MM.1S (cell line): ENCODE results near the gene CMIP.

Experiments used
- EZH2 ChIP-seq: fragments of 300-600 bp; sonication (generic); optimal IDR thresholded peaks from 2 replicates; pipeline ENCODE3; 2017; ENCODE audit warnings: low read depth, mild to moderate bottlenecking, antibody characterized with exemption, low read length, mixed read lengths
- TF ChIP-seq, protein P1 (sequence below): fragments of 300-600 bp; sonication (generic); IDR thresholded peaks from 2 replicates; pipeline ENCODE4 v1.5.1; 2016; ENCODE audit warnings: antibody characterized with exemption, low read length, mixed read lengths

DNA sequence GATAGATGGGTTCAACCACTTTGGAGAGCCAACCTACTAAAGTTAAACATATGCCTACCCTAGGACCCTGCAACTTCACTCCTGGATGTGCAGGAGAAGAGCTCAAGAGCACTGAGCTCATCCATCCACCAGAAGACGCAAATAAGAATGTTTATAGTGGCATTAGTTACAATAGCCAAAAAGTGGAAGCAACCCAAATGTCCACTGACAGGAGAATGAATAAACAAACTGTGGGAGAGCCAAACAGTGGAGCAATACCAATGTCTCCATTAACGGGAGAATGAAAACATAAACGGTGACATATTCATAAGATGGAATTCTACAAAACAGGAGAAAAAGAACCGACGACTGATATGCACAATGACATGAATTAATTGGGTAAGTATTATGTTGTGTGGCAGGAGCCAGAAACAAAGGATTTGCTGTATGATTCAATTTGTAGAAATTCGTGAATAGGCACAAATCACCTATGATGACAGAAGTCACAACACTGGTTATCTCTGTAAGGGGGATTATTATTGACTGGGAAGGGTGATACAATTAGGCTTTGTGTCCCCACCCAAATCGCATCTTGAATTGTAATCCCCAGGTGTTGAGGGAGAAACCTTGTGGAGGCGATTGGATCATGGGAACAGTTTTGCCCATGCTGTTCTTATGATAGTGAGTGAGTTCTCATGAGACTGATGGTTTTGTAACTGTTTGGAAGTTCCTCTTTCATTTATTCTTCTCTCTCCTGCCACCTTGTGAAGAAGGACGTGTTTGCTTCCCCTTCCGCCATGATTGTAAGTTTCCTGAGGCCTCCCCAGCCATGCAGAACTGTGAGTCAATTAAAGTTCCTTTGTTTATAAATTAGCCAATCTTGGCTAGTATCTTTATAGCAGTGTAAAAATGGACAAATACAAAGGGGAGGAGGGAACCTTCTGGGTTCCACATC, 276.6 kb downstream of the CMIP start:
- no peak for TF ChIP-seq EZH2
- TF ChIP-seq, protein P1, sequence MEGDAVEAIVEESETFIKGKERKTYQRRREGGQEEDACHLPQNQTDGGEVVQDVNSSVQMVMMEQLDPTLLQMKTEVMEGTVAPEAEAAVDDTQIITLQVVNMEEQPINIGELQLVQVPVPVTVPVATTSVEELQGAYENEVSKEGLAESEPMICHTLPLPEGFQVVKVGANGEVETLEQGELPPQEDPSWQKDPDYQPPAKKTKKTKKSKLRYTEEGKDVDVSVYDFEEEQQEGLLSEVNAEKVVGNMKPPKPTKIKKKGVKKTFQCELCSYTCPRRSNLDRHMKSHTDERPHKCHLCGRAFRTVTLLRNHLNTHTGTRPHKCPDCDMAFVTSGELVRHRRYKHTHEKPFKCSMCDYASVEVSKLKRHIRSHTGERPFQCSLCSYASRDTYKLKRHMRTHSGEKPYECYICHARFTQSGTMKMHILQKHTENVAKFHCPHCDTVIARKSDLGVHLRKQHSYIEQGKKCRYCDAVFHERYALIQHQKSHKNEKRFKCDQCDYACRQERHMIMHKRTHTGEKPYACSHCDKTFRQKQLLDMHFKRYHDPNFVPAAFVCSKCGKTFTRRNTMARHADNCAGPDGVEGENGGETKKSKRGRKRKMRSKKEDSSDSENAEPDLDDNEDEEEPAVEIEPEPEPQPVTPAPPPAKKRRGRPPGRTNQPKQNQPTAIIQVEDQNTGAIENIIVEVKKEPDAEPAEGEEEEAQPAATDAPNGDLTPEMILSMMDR: no peak
